Measurements from ENCODE around the gene KPTN.

DNA sequence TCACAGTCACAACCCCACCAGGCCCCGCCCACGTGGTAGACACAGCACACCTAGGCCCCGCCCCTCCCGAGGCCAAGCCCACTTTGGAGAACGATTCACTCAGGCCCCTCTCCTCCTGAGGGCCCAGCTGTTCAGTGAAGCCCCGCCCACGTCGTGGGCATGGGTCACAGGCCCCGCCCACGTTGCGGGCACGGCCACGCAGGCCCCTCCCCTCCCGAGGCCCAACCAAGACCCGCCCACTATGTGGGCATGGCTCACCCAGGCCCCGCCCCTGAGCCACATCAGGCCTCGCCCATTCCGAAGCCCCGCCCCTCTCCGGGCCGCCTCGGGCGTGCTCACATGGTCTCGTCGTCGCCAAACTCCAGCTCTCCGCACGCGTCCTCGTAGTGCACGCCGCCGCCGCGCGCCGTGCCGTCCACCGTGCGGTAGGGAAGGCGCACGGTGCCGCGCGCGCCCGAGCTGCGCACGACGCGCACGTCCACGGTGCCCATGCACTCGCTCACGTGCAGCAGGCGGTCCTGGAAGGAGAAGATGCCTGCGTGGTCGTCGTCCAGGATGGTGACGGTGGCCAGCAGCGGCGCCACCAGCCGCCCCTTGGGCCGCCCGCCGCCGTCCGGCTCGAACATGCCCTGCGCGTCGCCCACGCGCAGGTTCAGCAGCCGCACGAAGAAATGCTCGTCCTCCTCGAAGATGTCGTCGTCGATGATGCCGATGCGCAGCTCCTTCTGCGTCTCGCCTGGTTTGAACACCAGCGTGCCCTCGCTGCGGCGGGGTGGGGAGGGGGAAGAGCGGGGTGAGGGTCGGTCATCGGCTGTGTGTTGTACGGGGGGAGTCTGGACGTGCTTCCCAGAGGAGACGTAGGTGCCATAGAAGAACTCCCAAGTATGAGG, 36.3 kb downstream of the KPTN start:
- TF ChIP-seq, protein P1, sequence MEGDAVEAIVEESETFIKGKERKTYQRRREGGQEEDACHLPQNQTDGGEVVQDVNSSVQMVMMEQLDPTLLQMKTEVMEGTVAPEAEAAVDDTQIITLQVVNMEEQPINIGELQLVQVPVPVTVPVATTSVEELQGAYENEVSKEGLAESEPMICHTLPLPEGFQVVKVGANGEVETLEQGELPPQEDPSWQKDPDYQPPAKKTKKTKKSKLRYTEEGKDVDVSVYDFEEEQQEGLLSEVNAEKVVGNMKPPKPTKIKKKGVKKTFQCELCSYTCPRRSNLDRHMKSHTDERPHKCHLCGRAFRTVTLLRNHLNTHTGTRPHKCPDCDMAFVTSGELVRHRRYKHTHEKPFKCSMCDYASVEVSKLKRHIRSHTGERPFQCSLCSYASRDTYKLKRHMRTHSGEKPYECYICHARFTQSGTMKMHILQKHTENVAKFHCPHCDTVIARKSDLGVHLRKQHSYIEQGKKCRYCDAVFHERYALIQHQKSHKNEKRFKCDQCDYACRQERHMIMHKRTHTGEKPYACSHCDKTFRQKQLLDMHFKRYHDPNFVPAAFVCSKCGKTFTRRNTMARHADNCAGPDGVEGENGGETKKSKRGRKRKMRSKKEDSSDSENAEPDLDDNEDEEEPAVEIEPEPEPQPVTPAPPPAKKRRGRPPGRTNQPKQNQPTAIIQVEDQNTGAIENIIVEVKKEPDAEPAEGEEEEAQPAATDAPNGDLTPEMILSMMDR (IDR thresholded peaks at IDR 0.05 in 8 of 11, conservative IDR thresholded peaks at IDR 0.05 in 3 of 11): no peak
- TF ChIP-seq POLR2A (IDR thresholded peaks at IDR 0.05) (no peak), POLR2AphosphoS5 (IDR thresholded peaks at IDR 0.05) (no peak)
